GM21529 (cell line): Measurements from ENCODE around the gene FBXL19.
"Not testable (repeated sequence)": the region's sequence is repeated elsewhere in the genome, so short reads cannot be mapped to it uniquely, and the experiment has no call there.

Experiments
- ATAC-seq: cut with Tn5 transposase; IDR thresholded peaks from one replicate; pipeline ENCODE4 v1.9.1; 2021; ENCODE audit not compliant: unreplicated experiment

Gene FBXL19, protein sequence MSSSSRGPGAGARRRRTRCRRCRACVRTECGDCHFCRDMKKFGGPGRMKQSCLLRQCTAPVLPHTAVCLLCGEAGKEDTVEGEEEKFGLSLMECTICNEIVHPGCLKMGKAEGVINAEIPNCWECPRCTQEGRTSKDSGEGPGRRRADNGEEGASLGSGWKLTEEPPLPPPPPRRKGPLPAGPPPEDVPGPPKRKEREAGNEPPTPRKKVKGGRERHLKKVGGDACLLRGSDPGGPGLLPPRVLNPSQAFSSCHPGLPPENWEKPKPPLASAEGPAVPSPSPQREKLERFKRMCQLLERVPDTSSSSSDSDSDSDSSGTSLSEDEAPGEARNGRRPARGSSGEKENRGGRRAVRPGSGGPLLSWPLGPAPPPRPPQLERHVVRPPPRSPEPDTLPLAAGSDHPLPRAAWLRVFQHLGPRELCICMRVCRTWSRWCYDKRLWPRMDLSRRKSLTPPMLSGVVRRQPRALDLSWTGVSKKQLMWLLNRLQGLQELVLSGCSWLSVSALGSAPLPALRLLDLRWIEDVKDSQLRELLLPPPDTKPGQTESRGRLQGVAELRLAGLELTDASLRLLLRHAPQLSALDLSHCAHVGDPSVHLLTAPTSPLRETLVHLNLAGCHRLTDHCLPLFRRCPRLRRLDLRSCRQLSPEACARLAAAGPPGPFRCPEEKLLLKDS

DNA sequence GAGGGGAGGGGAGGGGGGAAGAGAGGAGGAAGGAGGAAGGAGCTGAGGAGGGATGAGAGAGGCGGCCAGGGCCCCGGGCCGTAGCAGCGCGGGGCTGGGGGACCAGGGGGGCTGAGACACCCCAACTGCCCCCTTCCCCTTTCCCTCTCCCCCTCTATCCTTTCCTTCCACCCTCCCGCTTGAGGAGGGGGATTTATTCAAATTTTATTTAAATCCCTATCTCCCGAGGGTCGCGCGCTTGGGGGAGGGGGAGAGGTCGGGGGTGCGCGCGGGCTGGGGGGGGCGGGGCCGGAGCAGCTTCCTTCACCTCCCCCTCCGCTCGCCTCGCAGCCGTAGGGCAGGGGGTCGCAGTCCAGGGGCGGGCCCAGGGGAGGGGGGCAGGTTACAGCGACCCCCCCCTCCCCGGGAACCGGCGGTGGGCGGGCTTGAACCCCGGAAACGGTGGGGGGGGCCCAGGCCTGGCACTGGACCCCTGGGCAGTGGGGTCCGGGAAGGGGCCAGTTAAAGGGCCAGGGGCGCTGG, at the start of gene FBXL19:
Gene FBXL19 (plus strand): TSS at position 19 of the 522 bp plus-strand sequence. CDS start 2,183 bp downstream, outside the sequence.
- no peak for ATAC-seq

DNA sequence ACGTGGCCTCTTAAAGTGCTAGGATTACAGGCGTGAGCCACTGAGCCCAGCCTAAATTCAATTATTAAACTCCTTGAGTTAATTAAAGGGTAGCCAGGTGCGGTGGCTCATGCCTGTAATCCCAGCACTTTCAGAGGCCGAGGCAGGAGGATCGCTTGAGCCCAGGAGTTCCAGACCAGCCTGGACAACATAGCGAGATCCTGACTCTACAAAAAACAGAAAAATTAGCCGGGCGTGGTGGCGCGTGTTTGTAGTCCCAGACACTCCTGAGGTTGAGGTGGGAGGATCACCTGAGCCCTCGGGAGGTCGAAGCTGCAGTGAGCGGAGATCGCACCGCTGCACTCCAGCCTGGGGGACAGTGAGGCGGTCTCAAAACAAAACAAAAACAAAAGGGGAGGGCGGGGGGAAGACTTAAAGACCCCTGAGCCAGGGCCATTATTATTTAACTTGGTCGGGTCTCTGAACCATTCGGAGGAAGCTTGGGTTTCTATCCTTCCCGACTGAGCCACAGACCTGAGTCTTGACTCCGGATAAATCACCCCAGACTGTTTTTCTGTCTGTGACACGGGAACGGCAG, 49.0 kb upstream of the FBXL19 start:
- ATAC-seq = no peak

DNA sequence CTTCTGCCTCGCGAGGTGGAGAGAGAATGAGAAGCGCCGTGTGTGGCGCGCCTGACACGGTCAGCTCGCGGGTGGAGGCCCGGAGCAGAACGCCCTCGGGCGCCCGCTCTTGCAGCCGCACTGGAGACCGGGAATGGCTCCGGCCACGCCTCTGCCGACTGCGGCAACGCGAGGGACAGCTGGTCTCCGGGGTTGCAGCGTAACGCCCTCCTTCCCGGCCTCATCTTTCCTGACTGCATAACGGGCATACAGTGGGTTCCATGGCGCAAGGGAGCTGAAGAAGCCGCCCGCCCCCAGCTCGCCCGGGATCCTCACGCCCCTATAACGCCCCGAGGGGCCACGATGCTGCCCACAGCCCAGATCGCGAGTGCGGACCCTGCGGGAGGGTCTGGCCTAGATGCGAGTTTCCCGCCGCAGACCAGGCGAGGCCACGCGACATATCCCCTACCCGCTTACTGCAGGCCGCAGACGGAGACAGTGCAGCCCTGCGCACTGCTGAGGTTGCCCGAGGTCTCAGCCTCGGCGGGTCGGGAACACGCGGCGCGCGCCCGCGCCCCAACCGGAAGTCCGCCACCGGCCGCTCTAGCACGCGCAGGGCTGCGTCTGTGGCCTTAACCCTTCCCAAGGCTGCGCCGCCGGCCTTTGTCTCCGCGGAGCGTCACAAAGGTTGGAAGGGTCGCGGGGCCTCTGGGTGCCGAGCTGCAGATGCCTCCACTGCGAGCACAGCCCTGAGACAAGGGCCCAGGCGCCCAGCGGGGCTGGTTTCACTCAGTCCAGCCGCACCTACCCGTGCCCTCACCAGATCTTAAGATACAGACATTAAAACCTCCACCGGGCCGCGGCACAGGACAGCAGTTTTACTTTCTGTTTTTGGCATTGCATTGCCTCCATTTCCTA, 48.3 kb upstream of the FBXL19 start:
- ATAC-seq = peak; percentile 79

DNA sequence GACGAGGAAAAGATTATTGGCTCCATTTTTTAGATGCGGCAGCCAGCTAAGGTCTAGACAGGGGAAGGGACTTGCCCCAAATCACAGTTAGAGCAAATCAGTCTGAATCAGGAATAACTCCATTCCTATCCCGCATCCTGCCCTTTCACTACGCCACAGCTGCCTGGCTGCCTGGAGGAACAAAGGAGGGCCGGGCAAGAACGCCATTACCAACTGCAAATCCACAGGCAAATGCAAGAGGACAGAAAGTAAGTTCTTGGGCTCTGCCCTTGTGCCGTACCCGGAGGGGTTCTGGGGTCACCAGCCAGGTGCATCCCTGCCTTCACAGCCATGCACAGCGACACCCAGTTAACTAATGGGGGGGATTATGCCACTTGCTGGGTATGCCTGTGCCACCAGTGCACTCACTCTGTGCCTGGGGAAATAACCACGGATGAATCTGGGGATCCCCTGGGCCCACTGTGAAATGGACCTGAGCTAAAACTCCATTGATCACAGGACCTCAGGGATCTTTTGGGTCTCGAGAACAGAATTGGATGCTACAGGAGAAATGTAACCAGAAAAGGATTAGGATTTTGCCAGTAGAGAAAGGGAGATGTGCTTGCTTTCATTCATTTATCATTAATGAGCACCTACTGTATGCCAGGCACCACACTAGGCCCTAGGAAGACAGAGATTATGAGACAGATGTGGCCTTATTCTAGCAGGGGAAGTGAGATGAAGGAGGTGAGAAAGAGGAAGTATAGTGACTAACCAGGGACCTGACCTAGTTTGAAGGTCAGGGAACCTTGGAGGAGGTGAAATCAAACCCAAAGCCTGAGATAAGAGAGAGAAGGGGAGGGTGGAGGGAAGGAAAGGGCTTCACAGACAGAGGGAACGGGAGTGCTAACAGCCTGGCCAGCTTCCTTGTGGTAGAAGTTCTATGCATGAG, 47.2 kb upstream of the FBXL19 start:
- ATAC-seq = peak; percentile 31

DNA sequence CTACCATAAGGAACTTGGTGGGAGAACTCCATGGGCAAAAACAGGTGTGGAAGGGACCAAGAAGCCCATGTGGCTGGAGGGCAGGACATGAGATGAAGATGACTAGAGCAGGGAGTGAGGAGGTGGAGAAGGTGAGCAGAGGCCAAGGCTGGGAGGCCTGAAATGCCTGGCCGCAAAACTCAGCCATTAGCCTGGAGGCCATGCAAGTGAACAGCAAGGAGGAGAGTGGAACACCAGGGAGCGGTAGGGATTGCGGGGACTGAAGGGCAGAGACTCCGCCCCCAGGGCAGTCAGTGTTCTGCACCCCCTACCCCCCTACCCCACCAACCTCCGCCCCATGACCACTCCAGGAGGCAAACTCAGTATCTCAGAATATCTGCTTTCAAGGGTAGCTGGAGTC, 46.5 kb upstream of the FBXL19 start:
- ATAC-seq = no peak

DNA sequence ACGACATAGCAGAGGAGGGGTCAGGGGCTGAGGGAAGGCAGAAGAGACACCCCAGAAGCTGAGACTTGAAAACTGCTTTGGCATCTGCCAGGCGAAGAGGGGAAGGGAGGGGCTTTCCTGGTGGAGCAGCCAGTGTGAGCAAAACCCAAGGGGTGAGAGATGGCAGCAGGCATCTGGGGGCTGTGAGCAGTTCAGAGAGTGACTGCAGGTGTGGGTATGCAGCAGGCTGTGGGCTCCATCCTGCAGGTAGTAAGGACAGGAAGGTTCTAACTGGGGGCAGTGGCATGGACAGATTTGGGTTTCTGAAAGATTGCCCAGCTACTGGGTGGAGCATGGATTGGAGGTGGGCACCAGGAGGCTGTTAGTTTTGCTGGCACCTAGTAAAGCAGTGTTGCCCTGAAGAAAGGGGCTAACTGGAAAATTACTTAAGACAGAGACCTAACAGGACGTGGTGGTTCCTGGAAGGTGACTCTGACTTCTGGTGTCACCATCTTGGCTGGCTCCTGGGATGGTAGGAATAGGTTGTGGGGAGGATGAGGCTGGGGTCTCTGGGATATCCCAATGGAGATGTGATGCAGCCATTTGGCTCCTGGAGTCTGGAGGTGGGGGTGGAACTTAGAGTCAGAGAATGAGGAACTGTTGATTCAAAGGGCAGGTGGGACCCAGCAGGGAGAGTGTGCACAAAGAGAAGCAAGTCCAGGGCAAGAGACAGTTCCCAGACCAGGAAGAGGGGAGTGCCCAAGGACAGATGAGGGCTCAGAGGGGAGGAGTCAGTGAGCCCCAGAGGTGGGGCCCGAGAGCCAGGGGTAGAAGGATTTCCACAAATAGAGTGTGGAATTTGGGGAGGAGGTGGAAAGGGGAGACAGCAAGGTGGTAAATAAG, 40.7 kb upstream of the FBXL19 start:
- ATAC-seq = no peak

DNA sequence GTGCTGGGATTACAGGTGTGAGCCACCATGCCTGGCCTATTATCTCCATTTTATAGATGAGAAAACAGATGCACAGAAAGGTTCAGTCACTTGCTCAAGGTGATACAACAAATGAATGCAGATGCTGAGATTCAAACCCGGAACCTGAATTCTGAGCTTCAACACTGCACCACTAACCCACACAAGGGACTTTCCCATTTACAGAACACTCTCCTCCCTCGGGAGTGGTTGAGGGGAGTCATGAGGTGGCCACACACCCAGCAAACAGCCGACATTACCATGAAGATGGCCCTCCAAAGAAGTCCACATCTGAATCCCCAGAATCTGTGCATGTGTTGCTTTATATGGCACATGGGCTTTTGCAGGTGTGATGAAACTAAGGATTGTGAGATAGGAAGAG, 38.6 kb upstream of the FBXL19 start:
- no peak for ATAC-seq

DNA sequence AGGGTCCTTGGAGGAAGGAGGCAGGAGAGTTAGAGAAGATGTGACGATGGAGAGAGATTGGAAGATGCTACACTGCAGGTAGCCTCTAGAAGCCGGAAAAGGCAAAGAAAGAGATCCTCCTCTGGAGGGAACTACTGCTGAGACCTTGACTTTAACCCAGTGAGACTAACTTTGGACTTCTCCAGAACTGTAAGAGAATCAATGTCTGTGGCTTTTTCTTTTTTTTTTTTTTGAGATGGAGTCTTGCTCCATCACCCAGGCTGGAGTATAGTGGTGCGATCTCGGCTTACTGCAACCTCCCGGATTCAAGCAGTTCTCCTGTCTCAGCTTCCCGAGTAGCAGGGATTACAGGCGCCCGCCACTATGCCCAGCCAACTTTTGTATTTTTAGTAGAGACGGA, 38.2 kb upstream of the FBXL19 start:
- no peak for ATAC-seq

DNA sequence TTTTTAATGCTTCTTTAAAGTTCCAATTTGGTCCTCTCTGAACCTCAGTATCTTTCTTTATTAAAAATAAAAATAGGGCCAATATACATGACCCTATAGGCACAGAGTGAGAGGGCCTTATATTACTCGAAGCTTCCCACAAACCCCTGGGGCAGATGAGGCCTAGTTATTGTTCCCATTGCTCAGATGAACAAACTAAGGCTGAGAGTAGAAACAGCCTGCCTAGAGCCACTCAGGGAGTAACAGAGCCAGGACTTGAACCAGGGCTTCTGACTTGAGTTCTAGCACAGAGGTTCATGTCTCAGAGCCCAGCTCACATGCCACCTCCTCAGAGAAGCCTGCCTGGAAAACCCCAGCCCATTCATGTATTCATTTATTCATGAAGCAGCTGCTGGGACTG, 37.2 kb upstream of the FBXL19 start:
- ATAC-seq = no peak

DNA sequence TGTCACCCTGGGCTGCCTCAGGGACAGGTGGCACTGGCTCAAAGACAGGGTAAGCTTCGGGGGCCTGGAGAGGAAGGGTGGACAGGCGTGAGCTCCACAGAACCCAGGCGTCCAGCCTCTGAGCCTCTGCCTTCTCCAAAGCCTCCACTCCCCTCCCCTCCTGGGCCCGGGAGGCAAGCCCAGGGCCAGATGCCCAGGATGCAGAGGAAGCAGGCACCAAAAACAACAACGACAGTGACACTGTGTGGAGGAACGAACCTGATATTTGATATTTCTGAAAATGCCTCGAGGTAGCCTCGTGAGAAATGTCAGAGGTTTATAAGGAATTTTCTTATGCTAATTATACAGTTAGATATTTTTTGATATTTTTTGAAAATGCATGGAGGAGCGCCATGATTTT, 35.4 kb upstream of the FBXL19 start:
- no peak for ATAC-seq

DNA sequence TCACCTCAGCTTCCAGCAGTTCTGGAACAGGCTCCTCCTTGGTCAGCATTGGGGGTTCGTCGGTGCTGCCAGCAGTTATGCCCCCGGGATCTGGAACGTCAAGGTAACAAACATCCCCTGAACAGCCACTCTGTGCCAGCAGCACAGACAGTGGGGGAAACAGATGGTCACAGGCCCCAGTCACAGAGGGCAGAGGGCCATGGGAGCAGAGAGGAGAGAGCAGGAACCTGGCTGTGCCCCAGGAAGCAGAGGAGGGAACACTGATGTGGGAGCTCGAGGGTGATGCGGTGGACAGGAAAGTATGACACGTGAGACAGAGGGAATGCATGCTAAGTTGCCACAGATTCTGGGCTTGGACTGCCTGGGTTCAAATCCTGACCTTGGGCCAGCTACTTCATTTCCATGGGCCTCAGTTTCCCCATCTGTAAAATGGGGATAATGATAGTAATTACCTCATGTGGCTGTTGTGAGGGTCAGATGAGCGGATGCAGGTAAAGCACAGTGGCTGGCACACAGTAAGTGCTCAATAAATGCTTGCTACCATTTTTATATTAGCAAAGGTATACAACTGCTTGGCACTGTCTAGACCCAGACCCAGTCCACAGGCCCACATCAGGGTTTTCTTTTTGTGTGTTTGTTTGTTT, 34.4 kb upstream of the FBXL19 start:
- no peak for ATAC-seq

DNA sequence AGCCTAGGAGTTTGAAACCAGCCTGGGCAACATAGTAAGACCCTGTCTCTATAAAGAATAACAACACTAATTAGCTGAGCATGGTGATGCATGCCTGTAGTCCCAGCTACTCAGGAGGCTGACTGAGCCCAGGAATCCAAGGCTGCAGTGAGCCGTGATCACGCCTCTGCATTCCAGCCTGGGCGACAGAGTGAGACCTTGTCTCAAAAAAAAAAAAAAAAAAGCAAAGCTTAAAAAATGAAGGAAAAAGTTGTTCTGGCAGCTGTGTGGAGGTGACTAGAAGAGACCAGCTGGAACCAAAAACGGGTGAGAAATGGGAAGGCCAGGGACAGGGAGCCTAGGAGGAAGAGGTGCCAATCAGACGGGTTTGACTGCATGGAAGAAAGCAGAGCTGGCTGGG, 33.7 kb upstream of the FBXL19 start:
- no peak for ATAC-seq

DNA sequence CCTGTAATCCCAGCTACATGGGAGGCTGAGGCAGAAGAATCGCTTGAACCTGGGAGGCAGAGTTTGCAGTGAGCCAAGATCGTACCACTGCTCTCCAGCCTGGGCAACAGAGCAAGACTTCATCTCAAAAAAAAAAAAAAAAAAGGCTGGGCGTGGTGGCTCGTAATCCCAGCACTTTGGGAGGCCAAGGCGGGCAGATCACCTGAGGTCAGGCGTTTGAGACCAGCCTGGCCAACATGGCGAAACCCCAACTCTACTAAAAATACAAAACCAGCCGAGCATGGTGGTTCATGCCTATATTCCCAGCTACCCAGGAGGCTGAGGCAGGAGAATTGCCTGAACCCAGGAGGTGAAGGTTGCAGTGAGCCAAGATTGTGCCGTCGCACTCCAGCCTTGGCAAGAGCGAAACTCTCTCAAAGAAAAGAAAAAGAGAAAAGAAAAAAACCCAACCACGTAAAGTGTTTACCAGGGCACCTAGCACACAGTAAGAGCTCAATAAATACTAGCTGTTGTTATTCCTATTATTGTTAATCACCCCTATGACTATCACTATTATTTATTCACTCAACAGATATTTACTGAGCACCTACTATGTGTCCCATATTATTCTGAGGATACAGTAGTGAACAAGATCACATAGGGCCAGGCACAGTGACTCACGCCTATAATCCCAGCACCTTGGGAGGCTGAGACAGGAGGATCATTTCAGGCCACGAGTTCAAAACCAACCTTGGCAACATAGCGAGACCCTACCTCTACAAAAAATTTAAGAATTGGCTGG, 32.1 kb upstream of the FBXL19 start:
- not testable (repeated sequence) for ATAC-seq

DNA sequence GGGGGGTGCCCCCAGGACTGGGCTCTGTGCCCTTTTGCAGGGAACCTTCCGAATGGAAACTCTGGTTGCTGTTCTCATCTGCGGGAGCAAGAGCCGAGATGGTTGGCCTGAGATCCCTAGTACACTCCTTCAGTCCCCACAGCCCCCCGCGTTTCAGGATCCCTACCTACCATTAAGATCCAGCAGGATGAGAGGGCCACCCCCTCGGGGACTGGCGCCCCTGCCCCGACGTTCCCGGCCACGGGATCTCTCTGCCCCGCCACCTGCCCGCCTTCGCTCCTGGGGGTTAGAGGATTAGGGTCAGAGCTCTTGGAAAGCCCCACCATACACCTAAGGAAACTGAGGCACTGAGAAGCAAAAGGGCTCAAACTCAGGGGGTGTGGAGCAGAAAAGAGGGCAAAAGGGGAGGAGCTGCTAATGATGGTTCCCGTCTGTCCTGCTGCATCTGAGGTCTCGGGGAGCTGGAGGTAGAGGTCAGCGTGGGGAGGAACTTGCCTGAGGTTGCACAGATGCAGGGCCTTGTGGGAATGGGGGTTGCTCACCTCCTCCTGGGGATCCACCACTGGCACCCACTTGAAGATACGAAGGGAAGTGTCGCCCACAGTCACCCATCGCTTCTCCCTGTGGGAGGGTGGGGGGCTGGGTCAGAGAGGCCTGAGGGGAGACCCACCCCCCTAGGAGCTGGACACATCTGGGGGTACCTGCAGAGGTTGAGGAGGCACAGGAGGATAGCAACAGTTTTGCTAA, 30.5 kb upstream of the FBXL19 start:
- ATAC-seq = no peak

DNA sequence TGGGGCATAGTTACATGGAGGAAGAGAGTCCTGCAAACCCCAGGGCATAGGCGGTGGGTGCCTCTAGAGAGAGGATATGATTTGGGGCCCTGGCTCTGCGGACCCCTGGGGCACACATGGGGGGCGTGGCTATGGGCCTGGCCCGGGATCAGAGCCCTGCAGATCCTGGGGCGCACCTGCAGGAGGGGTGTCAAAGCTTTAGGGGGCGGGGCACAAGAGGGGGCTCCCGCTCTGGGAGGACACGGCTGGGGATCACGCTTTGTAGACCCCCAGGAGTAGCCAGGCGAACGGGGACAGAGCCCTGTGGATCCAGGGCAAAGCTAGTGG, 30.0 kb upstream of the FBXL19 start:
- peak; percentile 20 for ATAC-seq

DNA sequence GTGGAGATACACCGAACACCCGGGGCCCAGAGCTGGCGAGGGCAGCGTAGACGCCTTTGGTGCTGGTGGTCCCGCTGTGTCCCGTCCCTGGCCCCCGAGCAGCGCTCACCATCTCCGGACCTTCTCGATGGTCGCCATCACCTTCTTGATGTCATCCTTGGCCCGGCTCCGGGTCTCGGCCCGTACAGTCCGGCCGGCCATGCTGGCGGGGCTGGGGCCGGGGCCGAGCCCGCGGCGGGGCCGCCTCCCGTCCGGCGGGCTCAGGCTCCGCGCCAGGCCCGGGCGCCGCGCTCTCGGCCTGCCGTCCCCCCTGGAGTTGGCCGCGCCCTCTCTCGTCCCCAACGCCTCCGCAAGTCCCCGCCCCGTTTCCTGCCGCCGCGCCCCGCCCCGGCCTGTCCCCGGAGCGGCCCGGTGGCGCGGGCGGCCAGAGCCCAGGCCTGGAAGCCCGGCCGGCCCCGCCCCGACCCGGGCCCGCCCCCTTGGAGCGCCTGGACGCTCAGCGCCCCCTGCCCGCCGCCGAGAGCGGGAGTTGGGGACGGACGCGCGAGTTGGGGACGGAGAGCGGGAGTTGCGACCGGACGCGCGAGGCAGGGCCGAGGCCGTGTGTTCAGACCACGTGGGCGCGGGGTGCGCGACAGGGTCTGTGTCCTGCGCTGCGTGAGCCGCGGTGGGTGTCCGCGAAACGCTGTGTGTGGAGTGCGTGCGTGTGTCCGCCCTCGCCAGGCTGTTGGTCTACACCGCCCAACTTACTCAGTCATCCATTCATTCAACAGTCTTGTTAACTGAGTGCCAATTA, 29.4 kb upstream of the FBXL19 start, which contains the start of gene BCL7C:
Gene BCL7C (minus strand): TSS at position 334 of the 796 bp plus-strand sequence. CDS start 133 bp downstream, at position 201.
- peak; percentile 77 for ATAC-seq
